Measurements from ENCODE around the gene APBB1.

DNA sequence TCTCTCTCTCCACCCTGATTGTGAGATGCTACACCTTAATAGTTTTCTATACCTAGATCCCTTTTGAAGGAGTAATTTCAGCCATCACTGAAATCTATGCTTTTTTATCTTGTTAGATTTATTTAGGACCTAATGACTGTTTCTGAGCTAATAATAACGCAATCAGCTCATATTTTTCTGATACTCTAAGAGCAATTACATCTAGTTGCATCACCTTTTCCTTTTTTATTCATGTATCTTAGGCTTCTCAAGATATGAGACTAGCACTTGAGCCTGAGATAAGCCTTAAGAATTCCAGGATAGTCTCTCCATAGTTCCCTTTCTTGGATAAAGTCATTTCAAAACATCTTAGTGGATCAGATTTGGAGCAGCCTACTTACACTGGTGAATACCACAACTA, 73.5 kb downstream of the APBB1 start:
- TF ChIP-seq, protein P1, sequence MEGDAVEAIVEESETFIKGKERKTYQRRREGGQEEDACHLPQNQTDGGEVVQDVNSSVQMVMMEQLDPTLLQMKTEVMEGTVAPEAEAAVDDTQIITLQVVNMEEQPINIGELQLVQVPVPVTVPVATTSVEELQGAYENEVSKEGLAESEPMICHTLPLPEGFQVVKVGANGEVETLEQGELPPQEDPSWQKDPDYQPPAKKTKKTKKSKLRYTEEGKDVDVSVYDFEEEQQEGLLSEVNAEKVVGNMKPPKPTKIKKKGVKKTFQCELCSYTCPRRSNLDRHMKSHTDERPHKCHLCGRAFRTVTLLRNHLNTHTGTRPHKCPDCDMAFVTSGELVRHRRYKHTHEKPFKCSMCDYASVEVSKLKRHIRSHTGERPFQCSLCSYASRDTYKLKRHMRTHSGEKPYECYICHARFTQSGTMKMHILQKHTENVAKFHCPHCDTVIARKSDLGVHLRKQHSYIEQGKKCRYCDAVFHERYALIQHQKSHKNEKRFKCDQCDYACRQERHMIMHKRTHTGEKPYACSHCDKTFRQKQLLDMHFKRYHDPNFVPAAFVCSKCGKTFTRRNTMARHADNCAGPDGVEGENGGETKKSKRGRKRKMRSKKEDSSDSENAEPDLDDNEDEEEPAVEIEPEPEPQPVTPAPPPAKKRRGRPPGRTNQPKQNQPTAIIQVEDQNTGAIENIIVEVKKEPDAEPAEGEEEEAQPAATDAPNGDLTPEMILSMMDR (IDR thresholded peaks at IDR 0.05) = no peak
- no peak for TF ChIP-seq POLR2A (IDR thresholded peaks at IDR 0.05)

Measured in lower leg skin (tissue), 3 donors.